K562 (cell line): ENCODE data around the gene DPH2. TPM values are rescaled to one million over a fixed set of nuclear protein-coding genes. Genes with fewer than 3 reads are reported as not detected.

Experiments
- ATAC-seq: fragments of 200-7000 bp; cut with Tn5 transposase; 3 replicates; pipeline ENCODE4 v1.9.1; 2020; ENCODE audit warnings: moderate library complexity
- BruUV-seq: library from RNA; stranded (reverse); fragments of 400-500 nt; replicated peaks from 2 replicates; lab custom pipeline; 2021; lab: Mats Ljungman, UMichigan
- CTCF ChIA-PET: fragments of 300-600 bp; formaldehyde crosslinking; extraction: SDS; loops from one replicate; lab custom pipeline; 2021; ENCODE audit warnings: low intra/inter-chr PET ratio; lab: Yijun Ruan, JAX
- POLR2A ChIA-PET: fragments of 300-600, 350-650 bp; sonication (Branson Sonifier 250); formaldehyde crosslinking; extraction: SDS; loops from one replicate; lab custom pipeline; 2021; ENCODE audit warnings: antibody characterized with exemption, inconsistent platforms; lab: Yijun Ruan, JAX
- DNase-seq, 4 experiments: peaks; one replicate each; pipeline versions ENCODE4 v3.0.0 to v3.0.0-alpha.2; 2011 to 2018; ENCODE audit warnings: low spot score in 3 of 4, mixed read lengths in 3 of 4; ENCODE audit errors: extremely low read depth in 1 of 4
- FAIRE-seq: peaks from 2 replicates; lab custom pipeline; 2011; peaks lifted over from hg19 to GRCh38; lab: Jason Lieb, UNC
- H2AFZ ChIP-seq: 2 replicates; pipeline ENCODE4 v1.6.0; 2011; ENCODE audit warnings: low read depth, low read length, control low read depth, inconsistent platforms
- H3K27ac ChIP-seq: fragments of 200-600 bp; 3 replicates; pipeline ENCODE4 v1.8.0; 2011; ENCODE audit warnings: low read depth, mild to moderate bottlenecking, control low read depth, inconsistent platforms, low read length, moderate library complexity, mixed read lengths; ENCODE audit errors: extremely low read depth
- H3K27me3 ChIP-seq, 2 experiments: fragments of 300-600 bp in 1 of 2; 2 replicates in 1 of 2; 3 replicates in 1 of 2; pipeline versions ENCODE4 v1.6.0 to v1.8.0; 2011; ENCODE audit warnings: inconsistent platforms in 2 of 2, low read length in 2 of 2, mild to moderate bottlenecking in 1 of 2, mixed read lengths in 1 of 2, moderate library complexity in 1 of 2; ENCODE audit not compliant: control insufficient read depth in 2 of 2, insufficient read depth in 2 of 2
- H3K36me3 ChIP-seq: fragments of 300-600 bp; 3 replicates; pipeline ENCODE4 v1.8.0; 2011; ENCODE audit warnings: mild to moderate bottlenecking, low read length, inconsistent platforms; ENCODE audit not compliant: control insufficient read depth, insufficient read depth
- H3K4me1 ChIP-seq, 2 experiments: fragments of 200-600 bp in 1 of 2; replicated peaks in 1 of 2; 2 replicates in 1 of 2; 3 replicates in 1 of 2; pipeline versions ENCODE4 v1.5.1 to v1.8.0; 2011; ENCODE audit warnings: inconsistent platforms in 2 of 2, low read length in 2 of 2, mild to moderate bottlenecking in 1 of 2, mixed read lengths in 1 of 2, moderate library complexity in 1 of 2; ENCODE audit not compliant: control insufficient read depth in 2 of 2, insufficient read depth in 2 of 2
- H3K4me2 ChIP-seq: 2 replicates; pipeline ENCODE4 v1.6.1; 2011; ENCODE audit warnings: low read length, control low read depth, inconsistent platforms, mixed read lengths; ENCODE audit not compliant: insufficient read depth
- H3K4me3 ChIP-seq: fragments of 200-600 bp; sonication (generic), shearing (Covaris generic); 2 replicates; pipeline ENCODE4 v1.5.1; 2016; ENCODE audit warnings: control low read depth, inconsistent platforms
- H3K79me2 ChIP-seq: fragments of 200-600 bp; 3 replicates; pipeline ENCODE4 v1.8.0; 2011; ENCODE audit warnings: low read length, inconsistent platforms; ENCODE audit not compliant: control insufficient read depth, insufficient read depth
- H3K9ac ChIP-seq, 2 experiments: 2 replicates each; pipeline versions ENCODE4 v1.6.0 to v1.6.1; 2011; ENCODE audit warnings: low read depth in 2 of 2, low read length in 2 of 2, control low read depth in 1 of 2, inconsistent platforms in 1 of 2, mild to moderate bottlenecking in 1 of 2, mixed read lengths in 1 of 2; ENCODE audit not compliant: insufficient read depth in 1 of 2
- H3K9me1 ChIP-seq: one replicate; pipeline ENCODE4 v1.6.0; 2011; ENCODE audit warnings: inconsistent platforms, mild to moderate bottlenecking, low read length, moderate library complexity; ENCODE audit not compliant: control insufficient read depth, insufficient read depth
- H3K9me3 ChIP-seq: replicated peaks from 2 replicates; pipeline ENCODE4 v1.5.1; 2011; ENCODE audit warnings: low read depth, low read length, inconsistent platforms; ENCODE audit not compliant: control insufficient read depth, insufficient read depth
- H4K20me1 ChIP-seq: replicated peaks from 2 replicates; pipeline ENCODE4 v1.6.1; 2011; ENCODE audit warnings: low read length, inconsistent platforms, mixed read lengths; ENCODE audit not compliant: control insufficient read depth, insufficient read depth
- ADNP ChIP-seq: fragments of 200-800 bp; sonication (Bioruptor generic); IDR thresholded peaks from 2 replicates; pipeline ENCODE4 v1.6.1; 2016; ENCODE audit warnings: missing genetic modification characterization, missing compliant biosample characterization
- DIDO1 ChIP-seq: fragments of 450-650 bp; IDR thresholded peaks from 2 replicates; pipeline ENCODE4 v1.6.1; 2016; ENCODE audit warnings: low read depth, missing biosample characterization, missing genetic modification characterization
- ERF ChIP-seq: fragments of 450-650 bp; formaldehyde crosslinking; IDR thresholded peaks from 2 replicates; pipeline ENCODE4 v1.4.0; 2020; ENCODE audit warnings: mild to moderate bottlenecking, mixed read lengths
- FUS ChIP-seq: fragments of 200-400 bp; formaldehyde crosslinking; optimal IDR thresholded peaks from 2 replicates; pipeline ENCODE3; 2017; ENCODE audit warnings: low read depth, low read length
- RFX1 ChIP-seq: fragments of 450-650 bp; IDR thresholded peaks from 2 replicates; pipeline ENCODE4 v1.6.1; 2016; ENCODE audit warnings: mild to moderate bottlenecking, moderate library complexity
- SNRNP70 ChIP-seq: fragments of 200-400 bp; formaldehyde crosslinking; optimal IDR thresholded peaks from 2 replicates; pipeline ENCODE3; 2017; ENCODE audit warnings: low read depth, low read length
- YBX1 ChIP-seq: fragments of 450-650 bp; IDR thresholded peaks from 2 replicates; pipeline ENCODE4 v1.7.1; 2016; ENCODE audit warnings: mild to moderate bottlenecking
- ZBTB43 ChIP-seq: sonication (generic); formaldehyde crosslinking; IDR thresholded peaks from 2 replicates; pipeline ENCODE4 v1.8.0; 2023; ENCODE audit warnings: mild to moderate bottlenecking, missing genetic modification reagents
- ZNF586 ChIP-seq: fragments of 450-650 bp; formaldehyde crosslinking; conservative IDR thresholded peaks from 2 replicates; pipeline ENCODE4 v1.4.0; 2020; ENCODE audit warnings: mild to moderate bottlenecking, moderate library complexity
- ZNF589 ChIP-seq: fragments of 200-800 bp; sonication (Bioruptor generic); IDR thresholded peaks from 2 replicates; pipeline ENCODE4 v1.6.1; 2016; ENCODE audit warnings: low read depth, missing genetic modification characterization, missing compliant biosample characterization
- ZNF766 ChIP-seq: fragments of 200-800 bp; sonication (Bioruptor generic); conservative IDR thresholded peaks from 2 replicates; pipeline ENCODE4 v1.6.1; 2016; ENCODE audit warnings: missing genetic modification characterization, missing compliant biosample characterization
- WGBS: fragments of 100-300 bp; shearing (Covaris generic); methylation state at CpG from one replicate; pipeline ENCODE4 v1.1.6; 2016; ENCODE audit warnings: low coverage, mixed read lengths; ENCODE audit not compliant: insufficient coverage; ENCODE audit errors: missing lambda C conversion rate; 5-methylcytosine and 5-hydroxymethylcytosine counted together
- in situ Hi-C: fragments of 300-500 bp; cut with MboI; formaldehyde crosslinking; loops from 4 replicates; pipeline ENCODE4 v1.15.0; 2018; ENCODE audit warnings: inconsistent platforms, mixed read lengths
- intact Hi-C: fragments of 100-400 bp; cut with micrococcal nuclease; formaldehyde crosslinking; loops from 2 replicates; pipeline ENCODE4 v1.14.2; 2022
- polyA plus RNA-seq, 8 experiments: library from polyadenylated mRNA; depleted of rRNA in 4 of 8; stranded (reverse) in 5 of 8; unstranded in 3 of 8; fragments of >200 nt; fragmentation: Nextera tagmentation in 2 of 8; fragmentation: Illumina TruSeq in 1 of 8; extraction: Ambion mirVana in 2 of 8; extraction: Trizol in 1 of 8; gene quantifications; 2 replicates each; pipeline versions ENCODE4 v1.2.1 to v1.2.3, GENCODE V29; 2011 to 2014; ENCODE audit warnings: inconsistent platforms in 1 of 8, missing spikeins in 1 of 8
- total RNA-seq, 7 experiments: library from RNA; depleted of rRNA in 6 of 7; stranded (reverse); fragments of >200 nt in 6 of 7; fragmentation: Illumina TruSeq in 2 of 7; extraction: Trizol in 2 of 7; gene quantifications; 2 replicates each; pipeline versions ENCODE4 v1.2.1 to v1.2.3, GENCODE V29; 2011 to 2021; ENCODE audit warnings: low replicate concordance in 1 of 7

DPH2 gene
- total and polyA plus RNA-seq, 9 of the 15 experiments (the other 6 are each of a cell fraction or from before 2014, with no cell fraction given) = 17.9 to 94.1 (median 68.1) TPM

GRCh38 chr1:43962324-43962723, 7.5 kb upstream of the DPH2 start:
- Histone ChIP-seq H3K4me1 (peaks cover 16 to 18% of the 10 kb centered on the region in 2 experiments; a peak in 4 of 5 replicates), H3K36me3 (peaks cover 66% of the 10 kb centered on the region), H3K79me2 (no peaks in the 10 kb centered on the region), H3K27me3 (no peaks in the 10 kb centered on the region), H3K27ac (no peak overlapping the region), H4K20me1 (peaks cover 9% of the 10 kb centered on the region; the same call in 1 of the 2 replicates), H3K4me3 (no peak overlapping the region), H3K9me3 (no peaks in the 10 kb centered on the region), H2AFZ (no peak overlapping the region), H3K9ac (no peak overlapping the region), H3K9me1 (no peaks in the 10 kb centered on the region), H3K4me2 (no peak overlapping the region)
- whole genome bisulfite sequencing = 46% methylated on average over 2 of the region's 2 CpGs
- ChIA-PET POLR2A (interaction anchor here (0.6 to 1.4 kb wide), 3 partner anchors 8 to 77 kb away, joined by 3 to 7 read pairs (median 4); no protein-coding TSS in a partner anchor), CTCF (no interaction called here)
- FAIRE-seq = no peak
- intact Hi-C loops (no loop called here), in situ Hi-C loops (no loop called here)
- BruUV-seq = no TSS peak
- TF ChIP-seq ERF (CRISPR knock-in tag) = no peak
- TF ChIP-seq SNRNP70 = no peak
- no peak for TF ChIP-seq DIDO1
- no peak for TF ChIP-seq RFX1
- no peak for TF ChIP-seq ADNP
- no peak for TF ChIP-seq ZNF766 (CRISPR knock-in tag)
- no peak for TF ChIP-seq ZNF589 (CRISPR knock-in tag)
- no peak for TF ChIP-seq FUS
- no peak for TF ChIP-seq YBX1
- TF ChIP-seq ZNF586 (CRISPR knock-in tag) = no peak
- TF ChIP-seq ZBTB43 (CRISPR knock-in tag) = no peak
- no peak for DNase-seq
- ATAC-seq = no peak
